Measurements from ENCODE around the gene SMOC2.

GRCh38 chr6:168612586-168612985 is 171.6 kb downstream of the SMOC2 start:
- TF ChIP-seq, protein P1, sequence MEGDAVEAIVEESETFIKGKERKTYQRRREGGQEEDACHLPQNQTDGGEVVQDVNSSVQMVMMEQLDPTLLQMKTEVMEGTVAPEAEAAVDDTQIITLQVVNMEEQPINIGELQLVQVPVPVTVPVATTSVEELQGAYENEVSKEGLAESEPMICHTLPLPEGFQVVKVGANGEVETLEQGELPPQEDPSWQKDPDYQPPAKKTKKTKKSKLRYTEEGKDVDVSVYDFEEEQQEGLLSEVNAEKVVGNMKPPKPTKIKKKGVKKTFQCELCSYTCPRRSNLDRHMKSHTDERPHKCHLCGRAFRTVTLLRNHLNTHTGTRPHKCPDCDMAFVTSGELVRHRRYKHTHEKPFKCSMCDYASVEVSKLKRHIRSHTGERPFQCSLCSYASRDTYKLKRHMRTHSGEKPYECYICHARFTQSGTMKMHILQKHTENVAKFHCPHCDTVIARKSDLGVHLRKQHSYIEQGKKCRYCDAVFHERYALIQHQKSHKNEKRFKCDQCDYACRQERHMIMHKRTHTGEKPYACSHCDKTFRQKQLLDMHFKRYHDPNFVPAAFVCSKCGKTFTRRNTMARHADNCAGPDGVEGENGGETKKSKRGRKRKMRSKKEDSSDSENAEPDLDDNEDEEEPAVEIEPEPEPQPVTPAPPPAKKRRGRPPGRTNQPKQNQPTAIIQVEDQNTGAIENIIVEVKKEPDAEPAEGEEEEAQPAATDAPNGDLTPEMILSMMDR (conservative IDR thresholded peaks at IDR 0.05 in 1 of 2, IDR thresholded peaks at IDR 0.05 in 1 of 2; ENCODE audit: extremely low read depth in 1 of 2, insufficient read depth in 1 of 2, low read depth in 1 of 2, low read length in 2 of 2): no peak
- no peak for TF ChIP-seq EZH2 (IDR thresholded peaks at IDR 0.05; ENCODE audit: borderline replicate concordance, low read length)

Measured in mammary epithelial cell (primary cell).